Thyroid gland (tissue), 4 donors: ENCODE data around the gene RAD9A. TPM values are rescaled to one million over a fixed set of nuclear protein-coding genes. Genes with fewer than 3 reads are reported as not detected.
A peak's percentile ranks its signal among the peaks of the same experiment; 100 is the strongest.

Experiments
- DNase-seq, 2 donors: peaks; one replicate each; pipeline ENCODE4 v3.0.0-alpha.2; 2019
- H3K27ac ChIP-seq, 3 donors: fragments of 200-600 bp; sonication (generic); 1 replicate in 2 of 3; 2 replicates in 1 of 3; pipeline ENCODE4 v1.5.1; 2016 to 2019; ENCODE audit warnings: mild to moderate bottlenecking in 1 of 3, moderate library complexity in 1 of 3
- H3K27me3 ChIP-seq: fragments of 200-600 bp; sonication (generic); one replicate; pipeline ENCODE4 v1.5.1; 2019
- H3K36me3 ChIP-seq, 2 donors: fragments of 200-600 bp; sonication (generic); one replicate each; pipeline ENCODE4 v1.5.1; 2016 to 2019
- H3K4me1 ChIP-seq, 2 donors: fragments of 200-600 bp; sonication (generic); one replicate each; pipeline ENCODE4 v1.5.1; 2017 to 2019
- H3K4me3 ChIP-seq, 3 donors: fragments of 200-600 bp; sonication (generic); replicated peaks in 1 of 3; 1 replicate in 2 of 3; 2 replicates in 1 of 3; pipeline ENCODE4 v1.5.1; 2016; ENCODE audit warnings: mild to moderate bottlenecking in 1 of 3
- H3K9me3 ChIP-seq: fragments of 200-600 bp; sonication (generic); one replicate; pipeline ENCODE4 v1.5.1; 2017
- POLR2A ChIP-seq, 2 donors: fragments of 450-650 bp; IDR thresholded peaks; one replicate each; pipeline ENCODE4 v1.6.1; 2017; ENCODE audit warnings: antibody characterized with exemption in 2 of 2, mild to moderate bottlenecking in 2 of 2, moderate library complexity in 1 of 2
- WGBS, 2 donors: methylation state at CpG; one replicate each; pipeline ENCODE4 v1.1.5; 2017; 5-methylcytosine and 5-hydroxymethylcytosine counted together
- intact Hi-C: fragments of 100-400 bp; cut with DNase I; formaldehyde crosslinking; loops from one replicate; pipeline ENCODE4 v1.15.1; 2023
- total RNA-seq, 4 donors: library from RNA; depleted of rRNA; stranded (reverse); fragments of >200 nt; gene quantifications; one replicate each; pipeline ENCODE4 v1.2.3, GENCODE V29; 2016
- TF ChIP-seq, protein P1 (sequence below), 6 experiments: fragments of 200-600 bp in 3 of 6; fragments of 450-650 bp in 3 of 6; sonication (generic) in 3 of 6; IDR thresholded peaks; one replicate each; pipeline ENCODE4 v1.5.1; 2016 to 2019; ENCODE audit warnings: antibody characterized with exemption in 6 of 6, mild to moderate bottlenecking in 2 of 6, inconsistent platforms in 1 of 6, moderate library complexity in 1 of 6

RAD9A gene
- total RNA-seq, 4 donors from 2014 or later = 22.7 to 38.0 (median 31.0) TPM

- Histone ChIP-seq H3K4me1 (peaks cover 29 to 73% of the 10 kb centered on the region in 2 donors), H3K4me3 (no peak overlapping the region), H3K27me3 (no peaks in the 10 kb centered on the region), H3K27ac (peak overlapping the region; percentile 2 to 99 (median 96)), H3K36me3 (no peaks in the 10 kb centered on the region), H3K9me3 (no peaks in the 10 kb centered on the region)
- TF ChIP-seq, protein P1, sequence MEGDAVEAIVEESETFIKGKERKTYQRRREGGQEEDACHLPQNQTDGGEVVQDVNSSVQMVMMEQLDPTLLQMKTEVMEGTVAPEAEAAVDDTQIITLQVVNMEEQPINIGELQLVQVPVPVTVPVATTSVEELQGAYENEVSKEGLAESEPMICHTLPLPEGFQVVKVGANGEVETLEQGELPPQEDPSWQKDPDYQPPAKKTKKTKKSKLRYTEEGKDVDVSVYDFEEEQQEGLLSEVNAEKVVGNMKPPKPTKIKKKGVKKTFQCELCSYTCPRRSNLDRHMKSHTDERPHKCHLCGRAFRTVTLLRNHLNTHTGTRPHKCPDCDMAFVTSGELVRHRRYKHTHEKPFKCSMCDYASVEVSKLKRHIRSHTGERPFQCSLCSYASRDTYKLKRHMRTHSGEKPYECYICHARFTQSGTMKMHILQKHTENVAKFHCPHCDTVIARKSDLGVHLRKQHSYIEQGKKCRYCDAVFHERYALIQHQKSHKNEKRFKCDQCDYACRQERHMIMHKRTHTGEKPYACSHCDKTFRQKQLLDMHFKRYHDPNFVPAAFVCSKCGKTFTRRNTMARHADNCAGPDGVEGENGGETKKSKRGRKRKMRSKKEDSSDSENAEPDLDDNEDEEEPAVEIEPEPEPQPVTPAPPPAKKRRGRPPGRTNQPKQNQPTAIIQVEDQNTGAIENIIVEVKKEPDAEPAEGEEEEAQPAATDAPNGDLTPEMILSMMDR (IDR thresholded peaks at IDR 0.05) = no peak
- TF ChIP-seq POLR2A (IDR thresholded peaks at IDR 0.05) = no peak
- intact Hi-C loops = loop anchor here (10.0 kb wide), 1 partner anchor 150 kb away; the partner anchor contains the start of genes CDK2AP2 and PITPNM1
- WGBS, 2 donors = 86 to 93% methylated on average over 6 to 7 of the region's 11 CpGs
- no peak for DNase-seq
Observed at GRCh38 chr11:67355023-67355793, 36.6 kb upstream of the RAD9A start.

- H3K4me1 ChIP-seq = peaks cover 33 to 76% of the 10 kb centered on the region in 2 donors
- H3K27me3 ChIP-seq = no peaks in the 10 kb centered on the region
- peak overlapping the region in 2 of 3 donors; percentile 96 to 99 for H3K27ac ChIP-seq
- WGBS, 2 donors = 66 to 83% methylated on average over 3 to 4 of the region's 4 CpGs
- no peaks in the 10 kb centered on the region for H3K36me3 ChIP-seq
- no peaks in the 10 kb centered on the region for H3K9me3 ChIP-seq
- no peak for DNase-seq
- intact Hi-C loops = loop anchor here (2.0 to 10.0 kb wide), 2 partner anchors 27 to 149 kb away; partner anchors contain the start of genes CDK2AP2 and PITPNM1
- H3K4me3 ChIP-seq = no peak overlapping the region
- TF ChIP-seq, protein P1 (IDR thresholded peaks at IDR 0.05) = no peak
- no peak for TF ChIP-seq POLR2A (IDR thresholded peaks at IDR 0.05)
Observed at GRCh38 chr11:67355794-67356386, 35.9 kb upstream of the RAD9A start.

DNA sequence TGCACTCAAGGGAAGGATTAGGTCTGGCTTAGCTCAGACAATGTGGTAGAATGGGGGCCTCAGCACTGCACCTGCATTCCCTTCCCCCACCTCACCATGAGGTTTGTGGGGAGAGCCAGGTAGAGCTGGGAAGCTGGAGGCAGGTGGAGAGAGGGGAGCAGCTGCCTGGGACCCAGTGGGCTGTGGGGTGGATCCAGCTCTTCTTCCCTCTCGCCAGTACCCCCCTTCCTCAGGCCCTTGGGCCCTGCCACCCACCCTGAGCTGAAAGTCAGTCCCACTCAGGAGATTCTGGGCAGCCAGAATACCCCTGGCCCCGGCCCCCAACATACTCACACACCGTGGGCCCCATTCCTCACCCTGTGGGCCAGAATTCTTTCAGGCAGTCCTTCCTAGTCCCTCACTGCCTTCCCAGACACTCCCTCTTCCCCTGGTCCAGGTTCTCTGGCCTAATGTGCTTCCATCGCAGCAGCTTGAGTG lies 35.4 kb upstream of the RAD9A start:
- DNase-seq = no peak
- TF ChIP-seq, protein P1 (IDR thresholded peaks at IDR 0.05) = no peak
- TF ChIP-seq POLR2A (IDR thresholded peaks at IDR 0.05) = no peak
- Histone ChIP-seq H3K36me3 (no peaks in the 10 kb centered on the region), H3K27me3 (no peaks in the 10 kb centered on the region), H3K9me3 (no peaks in the 10 kb centered on the region), H3K4me3 (no peak overlapping the region), H3K4me1 (peaks cover 31 to 70% of the 10 kb centered on the region in 2 donors), H3K27ac (peak overlapping the region in 2 of 3 donors; percentile 96 to 99)
- WGBS, 2 donors = 46 to 47% methylated on average over 4 of the region's 4 CpGs
- intact Hi-C loops = loop anchor here (2.0 to 10.0 kb wide), 2 partner anchors 26 to 148 kb away; partner anchors contain the start of genes CDK2AP2 and PITPNM1

DNA sequence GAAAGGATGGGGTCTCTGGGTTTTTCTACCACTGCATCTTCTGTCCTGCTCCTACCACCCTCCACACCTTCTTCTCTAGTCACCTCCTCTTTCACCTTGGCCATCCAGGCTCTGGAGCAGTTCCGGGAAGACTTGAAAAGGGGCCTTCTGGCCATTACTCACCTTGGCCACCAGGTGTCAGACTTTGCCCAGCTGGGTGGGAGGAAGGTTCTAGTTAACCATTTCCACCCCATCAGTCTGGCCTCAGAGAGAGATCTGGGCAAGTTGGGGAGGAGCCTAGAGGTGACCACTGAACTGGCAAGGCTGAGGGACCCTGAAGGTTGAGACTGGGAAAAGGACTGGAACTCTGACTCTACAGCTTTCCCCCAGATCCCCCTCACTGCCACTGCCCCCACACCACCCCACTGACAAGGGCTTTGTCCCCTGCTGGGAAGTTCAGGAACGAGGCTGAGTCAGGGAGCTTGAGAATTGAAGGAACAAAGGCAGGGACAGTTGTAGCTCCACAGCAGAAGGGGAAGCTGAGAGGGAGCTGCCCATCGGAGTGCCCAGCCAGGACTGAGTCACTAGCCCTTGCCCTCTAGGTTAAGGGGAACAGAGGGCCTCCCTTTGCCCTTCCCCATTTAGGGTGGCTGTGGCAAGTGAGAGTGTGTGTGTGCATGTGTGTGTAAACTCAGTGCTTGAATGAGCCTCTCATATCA lies 34.8 kb upstream of the RAD9A start:
- H3K27ac ChIP-seq = peak overlapping the region; percentile 34 to 99 (median 96)
- WGBS, 2 donors = 20 to 23% methylated on average over 3 of the region's 3 CpGs
- no peaks in the 10 kb centered on the region for H3K27me3 ChIP-seq
- H3K36me3 ChIP-seq = no peaks in the 10 kb centered on the region
- peak; percentile 62 to 77 for DNase-seq
- no peak overlapping the region for H3K4me3 ChIP-seq
- H3K4me1 ChIP-seq = peaks cover 26 to 65% of the 10 kb centered on the region in 2 donors
- TF ChIP-seq, protein P1 (IDR thresholded peaks at IDR 0.05) = peak; percentile 81 to 99 (median 90)
- TF ChIP-seq POLR2A (IDR thresholded peaks at IDR 0.05) = no peak
- no peaks in the 10 kb centered on the region for H3K9me3 ChIP-seq
- intact Hi-C loops = loop anchor here (2.0 to 10.0 kb wide), 2 partner anchors 26 to 148 kb away; partner anchors contain the start of genes CDK2AP2 and PITPNM1
